H1 (cell line): ENCODE data around the gene ZFP91. TPM values are rescaled to one million over a fixed set of nuclear protein-coding genes. Genes with fewer than 3 reads are reported as not detected.

ENCODE experiments used
- CTCF ChIA-PET: fragments of 300-600 bp; sonication (Branson Sonifier 250); formaldehyde crosslinking; loops from one replicate; lab custom pipeline; 2021; ENCODE audit not compliant: partially characterized antibody; lab: Charles Lee
- POLR2A ChIA-PET: fragments of 300-600 bp; sonication (Branson Sonifier 250); formaldehyde crosslinking; loops from one replicate; lab custom pipeline; 2021; ENCODE audit warnings: inconsistent platforms; ENCODE audit not compliant: partially characterized antibody; lab: Charles Lee
- DNase-seq, 2 experiments: peaks; one replicate each; pipeline versions ENCODE4 v3.0.0 to v3.0.0-alpha.2; 2010 to 2022; ENCODE audit warnings: low spot score in 2 of 2, low read depth in 1 of 2, mixed read lengths in 1 of 2
- FAIRE-seq: peaks from 2 replicates; lab custom pipeline; 2011; peaks lifted over from hg19 to GRCh38; lab: Jason Lieb, UNC
- H2AFZ ChIP-seq: 2 replicates; pipeline ENCODE4 v1.8.1; 2012; ENCODE audit warnings: low read length, inconsistent platforms
- H2AK5ac ChIP-seq: 2 replicates; pipeline ENCODE4 v1.6.1; 2013; ENCODE audit warnings: low read depth, low read length
- H2BK120ac ChIP-seq: replicated peaks from 2 replicates; pipeline ENCODE3; 2013; ENCODE audit warnings: low read depth, low read length, inconsistent platforms
- H2BK12ac ChIP-seq: 2 replicates; pipeline ENCODE4 v1.6.1; 2013; ENCODE audit warnings: low read depth, low read length
- H2BK15ac ChIP-seq: 2 replicates; pipeline ENCODE4 v1.6.1; 2013; ENCODE audit warnings: low read length
- H2BK20ac ChIP-seq: 2 replicates; pipeline ENCODE4 v1.6.1; 2013; ENCODE audit warnings: low read length
- H2BK5ac ChIP-seq: 2 replicates; pipeline ENCODE4 v1.6.1; 2013; ENCODE audit warnings: low read depth, low read length
- H3K14ac ChIP-seq: 2 replicates; pipeline ENCODE4 v1.6.1; 2013; ENCODE audit warnings: inconsistent platforms; ENCODE audit not compliant: insufficient read length
- H3K18ac ChIP-seq: 2 replicates; pipeline ENCODE4 v1.6.1; 2013; ENCODE audit warnings: low read length; ENCODE audit errors: extremely low read depth
- H3K23ac ChIP-seq: 2 replicates; pipeline ENCODE4 v1.6.1; 2013; ENCODE audit warnings: inconsistent platforms; ENCODE audit not compliant: insufficient read length
- H3K23me2 ChIP-seq: 2 replicates; pipeline ENCODE4 v1.6.1; 2013; ENCODE audit warnings: low read depth, low read length
- H3K27ac ChIP-seq: 2 replicates; pipeline ENCODE4 v1.6.1; 2011; ENCODE audit warnings: low read depth, low read length, inconsistent platforms
- H3K27me3 ChIP-seq, 4 experiments: replicated peaks in 1 of 4; 1 replicate in 1 of 4; 2 replicates in 3 of 4; pipeline versions ENCODE4 v1.6.1 to v1.8.1; 2011 to 2013; ENCODE audit warnings: low read length in 3 of 4, mild to moderate bottlenecking in 3 of 4, inconsistent platforms in 2 of 4, mixed read lengths in 2 of 4, moderate library complexity in 1 of 4; ENCODE audit not compliant: control insufficient read depth in 3 of 4, insufficient read depth in 3 of 4; ENCODE audit errors: extremely low read depth in 1 of 4
- H3K36me3 ChIP-seq, 4 experiments: 2 replicates each; pipeline versions ENCODE4 v1.6.1 to v1.8.1; 2011 to 2013; ENCODE audit warnings: mild to moderate bottlenecking in 4 of 4, low read length in 3 of 4, moderate library complexity in 2 of 4, control low read depth in 1 of 4, inconsistent platforms in 1 of 4; ENCODE audit not compliant: insufficient read depth in 4 of 4, control insufficient read depth in 2 of 4
- H3K4ac ChIP-seq: replicated peaks from 2 replicates; pipeline ENCODE3; 2013; ENCODE audit warnings: low read length, low read depth, mixed read lengths, inconsistent platforms; ENCODE audit not compliant: insufficient read length
- H3K4me1 ChIP-seq, 4 experiments: replicated peaks in 1 of 4; 1 replicate in 1 of 4; 2 replicates in 3 of 4; pipeline versions ENCODE4 v1.6.1 to v1.8.1; 2011 to 2013; ENCODE audit warnings: low read length in 3 of 4, inconsistent platforms in 2 of 4, mixed read lengths in 1 of 4; ENCODE audit not compliant: insufficient read depth in 4 of 4, control insufficient read depth in 3 of 4
- H3K4me2 ChIP-seq, 2 experiments: 2 replicates each; pipeline versions ENCODE4 v1.6.1 to v1.8.1; 2011 to 2013; ENCODE audit warnings: low read depth in 2 of 2, low read length in 2 of 2, control low read depth in 1 of 2, inconsistent platforms in 1 of 2, mild to moderate bottlenecking in 1 of 2; ENCODE audit not compliant: insufficient read depth in 1 of 2
- H3K4me3 ChIP-seq, 4 experiments: fragments of 200-600, 300-600 bp in 1 of 4; sonication (generic), shearing (Covaris generic), sonication (Bioruptor Twin) in 1 of 4; 2 replicates each; pipeline versions ENCODE4 v1.5.1 to v1.8.1; 2011 to 2016; ENCODE audit warnings: low read length in 4 of 4, low read depth in 3 of 4, control low read depth in 2 of 4, inconsistent platforms in 2 of 4, mild to moderate bottlenecking in 2 of 4, mixed read lengths in 1 of 4, moderate library complexity in 1 of 4; ENCODE audit not compliant: insufficient read depth in 2 of 4; ENCODE audit errors: extremely low read depth in 1 of 4
- H3K56ac ChIP-seq: replicated peaks from 2 replicates; pipeline ENCODE3; 2013; ENCODE audit warnings: low read depth, mild to moderate bottlenecking, mixed read lengths, low read length, inconsistent platforms; ENCODE audit not compliant: insufficient read length
- H3K79me1 ChIP-seq: 2 replicates; pipeline ENCODE4 v1.6.1; 2013; ENCODE audit warnings: low read depth, low read length, control low read depth
- H3K79me2 ChIP-seq, 2 experiments: 2 replicates each; pipeline versions ENCODE4 v1.6.1 to v1.8.1; 2012 to 2013; ENCODE audit warnings: low read length in 2 of 2, mild to moderate bottlenecking in 2 of 2, inconsistent platforms in 1 of 2; ENCODE audit not compliant: insufficient read depth in 2 of 2, control insufficient read depth in 1 of 2
- H3K9ac ChIP-seq, 4 experiments: replicated peaks in 1 of 4; 1 replicate in 1 of 4; 2 replicates in 3 of 4; pipeline versions ENCODE4 v1.6.1 to v1.8.1; 2011 to 2013; ENCODE audit warnings: low read depth in 3 of 4, low read length in 3 of 4, control low read depth in 2 of 4, mild to moderate bottlenecking in 2 of 4, moderate library complexity in 2 of 4, inconsistent platforms in 1 of 4; ENCODE audit errors: extremely low read depth in 1 of 4
- H3K9me3 ChIP-seq, 2 experiments: 2 replicates each; pipeline versions ENCODE4 v1.6.1 to v1.8.1; 2012 to 2013; ENCODE audit warnings: mild to moderate bottlenecking in 2 of 2, moderate library complexity in 2 of 2, control low read depth in 1 of 2, inconsistent platforms in 1 of 2, low read depth in 1 of 2, low read length in 1 of 2, mixed read lengths in 1 of 2; ENCODE audit not compliant: insufficient read depth in 2 of 2
- H4K20me1 ChIP-seq, 2 experiments: replicated peaks in 1 of 2; 2 replicates each; pipeline versions ENCODE3 to v1.8.1; 2011 to 2013; ENCODE audit warnings: inconsistent platforms in 2 of 2, low read length in 2 of 2, mild to moderate bottlenecking in 1 of 2; ENCODE audit not compliant: insufficient read depth in 2 of 2, control insufficient read depth in 1 of 2
- H4K5ac ChIP-seq: 2 replicates; pipeline ENCODE4 v1.6.1; 2013; ENCODE audit warnings: low read length, low read depth, mixed read lengths, inconsistent platforms; ENCODE audit not compliant: insufficient read length
- H4K8ac ChIP-seq: 2 replicates; pipeline ENCODE4 v1.8.0; 2013; ENCODE audit warnings: mild to moderate bottlenecking, moderate library complexity, low read length, inconsistent platforms; ENCODE audit not compliant: insufficient read depth; ENCODE audit errors: extremely low read depth
- H4K91ac ChIP-seq: replicated peaks from 2 replicates; pipeline ENCODE3; 2013; ENCODE audit warnings: low read length, mixed read lengths, inconsistent platforms; ENCODE audit not compliant: insufficient read length
- FOSL1 ChIP-seq: IDR thresholded peaks from 2 replicates; pipeline ENCODE4 v1.6.1; 2011; ENCODE audit warnings: mild to moderate bottlenecking, low read depth, low read length, moderate library complexity; ENCODE audit not compliant: insufficient read depth
- NANOG ChIP-seq: IDR thresholded peaks from 2 replicates; pipeline ENCODE4 v1.6.1; 2011; ENCODE audit warnings: low read length, low read depth, mild to moderate bottlenecking, inconsistent platforms; ENCODE audit not compliant: insufficient read depth, poor library complexity, severe bottlenecking
- POLR2A ChIP-seq, 2 experiments: IDR thresholded peaks; 1 replicate in 1 of 2; 2 replicates in 1 of 2; pipeline ENCODE4 v1.6.1; 2011; ENCODE audit warnings: low read depth in 2 of 2, low read length in 2 of 2, mild to moderate bottlenecking in 2 of 2; ENCODE audit errors: control extremely low read depth in 1 of 2
- RFX5 ChIP-seq: IDR thresholded peaks from 2 replicates; pipeline ENCODE4 v1.6.1; 2011; ENCODE audit warnings: low read depth, low read length, improper control_type of control experiment, borderline replicate concordance
- USF2 ChIP-seq: IDR thresholded peaks from 2 replicates; pipeline ENCODE4 v1.6.1; 2011; ENCODE audit warnings: low read length, improper control_type of control experiment
- WGBS, 2 experiments: shearing (Covaris generic) in 1 of 2; methylation state at CpG; one replicate each; pipeline versions ENCODE4 v1.1.6 to v1.1.7; 2013 to 2015; ENCODE audit warnings: low lambda C conversion rate in 2 of 2, mixed read lengths in 2 of 2, inconsistent platforms in 1 of 2, low coverage in 1 of 2, missing lambda C conversion rate in 1 of 2; ENCODE audit not compliant: insufficient replicate concordance in 2 of 2, insufficient coverage in 1 of 2, insufficient read length in 1 of 2; ENCODE audit errors: extremely low coverage in 1 of 2, missing lambda C conversion rate in 1 of 2; 5-methylcytosine and 5-hydroxymethylcytosine counted together
- polyA plus RNA-seq, 7 experiments: library from polyadenylated mRNA; depleted of rRNA in 3 of 7; stranded (reverse) in 5 of 7; unstranded in 2 of 7; fragments of >200 nt in 5 of 7; fragments of 200-250 nt in 2 of 7; gene quantifications; 1 replicate in 5 of 7; 2 replicates in 1 of 7; 4 replicates in 1 of 7; pipeline versions ENCODE4 v1.2.1 to v1.2.3, GENCODE V29; 2011 to 2013; ENCODE audit warnings: missing spikeins in 2 of 7, mixed read lengths in 2 of 7
- total RNA-seq: library from RNA; stranded (reverse); fragmentation: NEBNext Ultra II Directional; extraction: Animal tissue kit (Norgen Biotek cat#: 25700); gene quantifications from 2 replicates; pipeline ENCODE4 v1.2.1, GENCODE V29; 2021

The ZFP91 gene
- total and polyA plus RNA-seq, 2 of the 8 experiments (the other 6 are each of a cell fraction or from before 2014, with no cell fraction given): 10.7 to 29.0 TPM

GRCh38 chr11:58628446-58628845, 49.6 kb downstream of the ZFP91 start:
- Histone ChIP-seq H3K23me2 (no peaks in the 10 kb centered on the region), H3K14ac (no peak overlapping the region), H2BK15ac (no peak overlapping the region), H3K4ac (no peak overlapping the region), H3K27ac (no peak overlapping the region), H3K4me1 (peaks cover 0 to 4% (median 1%) of the 10 kb centered on the region in 4 experiments; a peak in 3 of 7 replicates), H4K91ac (no peak overlapping the region), H3K79me2 (no peaks in the 10 kb centered on the region), H3K27me3 (no peaks in the 10 kb centered on the region), H2BK12ac (no peak overlapping the region), H4K5ac (no peak overlapping the region), H2BK20ac (no peak overlapping the region), H4K20me1 (peaks cover 0 to 4% of the 10 kb centered on the region in 2 experiments), H2BK120ac (no peak overlapping the region), H3K9me3 (no peaks in the 10 kb centered on the region), H3K36me3 (peaks cover 3 to 24% (median 11%) of the 10 kb centered on the region in 4 experiments; a peak in 7 of 8 replicates), H3K56ac (no peak overlapping the region), H3K79me1 (no peaks in the 10 kb centered on the region), H4K8ac (no peak overlapping the region), H3K9ac (no peak overlapping the region), H3K23ac (no peak overlapping the region), H2AFZ (no peak overlapping the region), H2AK5ac (no peak overlapping the region), H3K4me3 (no peak overlapping the region), H3K18ac (no peak overlapping the region), H3K4me2 (no peak overlapping the region), H2BK5ac (no peak overlapping the region)
- 94% methylated on average over 3 of the region's 3 CpGs; no CpG with 5 or more reads in 1 of the 2 experiments for WGBS, 2 experiments
- FAIRE-seq: no peak
- POLR2A ChIA-PET: interaction anchor here (0.5 to 1.9 kb wide), 10 partner anchors 8 to 546 kb away, joined by 3 to 7 read pairs (median 3); no protein-coding TSS in a partner anchor
- no peak for DNase-seq
- CTCF ChIA-PET: interaction anchor here (0.9 to 5.8 kb wide), 7 partner anchors 10 to 272 kb away, joined by 3 to 37 read pairs (median 8); no protein-coding TSS in a partner anchor
- TF ChIP-seq USF2: no peak
- TF ChIP-seq FOSL1: no peak
- TF ChIP-seq RFX5: no peak
- no peak for TF ChIP-seq POLR2A (IDR thresholded peaks at IDR 0.05; ENCODE audit: control extremely low read depth in 1 of 2, low read depth in 2 of 2, low read length in 2 of 2)
- no peak for TF ChIP-seq NANOG
